A549 treated with ZK216348 at 1 μM for 4 hours (cell line): ENCODE data around the gene SLC26A3. TPM values are rescaled to one million over a fixed set of nuclear protein-coding genes. Genes with fewer than 3 reads are reported as not detected.

Experiments
- total RNA-seq: library from RNA; stranded (reverse); fragments of 200-300 nt; extraction: Qiagen RNA extraction; gene quantifications from 5 replicates; pipeline ENCODE4 v1.2.3, GENCODE V29; 2022; ENCODE audit warnings: low read depth

SLC26A3 gene
- total RNA-seq, result not detected in 5 replicates

DNA sequence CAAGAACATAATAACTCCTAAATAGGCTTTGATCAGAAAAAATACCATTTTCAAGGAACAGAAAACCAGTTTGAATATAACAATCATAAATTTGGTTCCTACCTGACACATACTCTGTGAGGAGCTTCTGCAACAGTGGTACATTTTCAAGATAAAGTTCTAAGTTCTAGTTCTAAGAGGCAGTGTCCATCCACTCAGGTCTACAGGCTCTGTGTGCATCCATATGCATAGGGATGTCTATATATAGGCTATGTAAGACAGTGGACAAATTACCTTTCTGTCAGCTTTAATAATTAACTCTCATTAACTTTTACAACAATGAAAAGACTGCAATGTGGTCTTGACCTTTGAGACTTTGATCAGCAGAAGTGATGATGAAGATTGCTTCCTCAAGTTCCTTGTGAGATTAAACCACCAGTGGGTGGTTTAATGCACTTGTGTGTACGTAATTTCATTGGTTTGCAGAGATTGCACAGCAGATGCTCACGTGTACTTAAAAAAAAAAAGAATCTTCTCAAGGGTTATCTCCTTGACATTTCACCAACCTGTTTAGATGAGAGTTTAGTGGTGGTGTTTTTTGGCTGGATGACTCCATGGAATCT is at the start of gene SLC26A3:
Gene SLC26A3 (minus strand): TSS at position 215 of the 602 bp plus-strand sequence. CDS start 8,714 bp downstream, outside the sequence.

DNA sequence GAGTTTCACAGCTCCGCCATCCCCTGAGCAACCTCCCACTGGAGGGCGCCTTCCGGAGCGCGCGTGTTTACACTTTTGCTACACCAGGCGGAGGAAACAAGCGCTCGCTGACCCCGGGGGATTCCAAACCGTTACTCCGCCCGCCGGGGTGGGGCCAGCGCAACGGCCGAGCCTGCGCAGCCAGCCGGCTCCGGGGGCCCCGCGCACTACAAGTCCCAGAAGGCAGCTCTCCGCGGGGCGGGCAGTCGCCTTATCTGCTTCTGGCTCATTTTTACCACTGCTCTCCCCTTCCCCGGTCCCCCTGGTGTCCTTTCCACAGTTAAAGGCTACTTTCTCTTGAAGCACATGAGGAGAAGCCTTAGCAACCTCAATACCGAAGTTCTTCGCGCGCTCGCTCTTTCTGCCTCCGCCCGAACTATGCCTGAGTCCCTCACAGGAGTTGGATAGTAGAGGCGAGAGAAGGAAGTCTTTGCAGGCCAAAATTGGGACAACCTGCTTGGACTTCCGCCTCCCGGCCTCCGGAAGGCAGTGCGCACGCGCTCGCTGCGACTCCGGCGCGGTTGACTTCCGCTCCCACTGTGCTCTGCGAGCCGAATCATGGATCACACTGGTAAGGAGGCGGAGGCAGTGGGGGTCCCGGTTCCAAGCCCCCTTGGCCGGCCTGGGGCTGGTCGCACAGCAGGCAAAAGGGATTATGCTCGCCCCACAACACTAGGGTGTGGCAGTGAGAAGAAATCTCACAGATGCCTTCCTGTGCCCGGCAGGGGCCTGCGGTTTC is 59.3 kb downstream of the SLC26A3 start, which contains the start of gene CBLL1:
Gene CBLL1 (plus strand): TSS at position 576 of the 778 bp plus-strand sequence. CDS start 22 bp downstream, at position 598.

Other genes starting within 250 kb of the SLC26A3 start
- gene COG5, start 239.3 kb downstream of the SLC26A3 start, total RNA-seq, result 9.5 to 13.2 TPM (median 11.0 TPM) in 5 replicates
- gene DUS4L, start 239.3 kb downstream of the SLC26A3 start, total RNA-seq, result 6.6 to 10.8 TPM (median 10.4 TPM) in 5 replicates
- gene BCAP29, start 223.0 kb downstream of the SLC26A3 start, total RNA-seq, result 25.2 to 55.7 TPM (median 39.8 TPM) in 5 replicates
- gene SLC26A4, start 142.4 kb downstream of the SLC26A3 start, total RNA-seq, result 0.11 to 0.23 TPM in 2 of 5 replicates, not detected in the others
- gene CBLL1, start 59.1 kb downstream of the SLC26A3 start, total RNA-seq, result 26.0 to 60.6 TPM (median 34.2 TPM) in 5 replicates
- gene DLD, start 88.0 kb upstream of the SLC26A3 start, total RNA-seq, result 77.6 to 101 TPM (median 86.4 TPM) in 5 replicates
- 107 to 186 TPM (median 118 TPM) in 5 replicates for gene LAMB1, start 199.9 kb upstream of the SLC26A3 start, total RNA-seq